T47D (cell line): ENCODE data around the gene NCOA1.
"Not testable (repeated sequence)": the region's sequence is repeated elsewhere in the genome, so short reads cannot be mapped to it uniquely, and the experiment has no call there.

Source experiments
- DNase-seq, 2 experiments: peaks; one replicate each; pipeline versions ENCODE4 v3.0.0 to v3.0.0-alpha.2; 2011 to 2012; ENCODE audit warnings: low read depth in 1 of 2, low spot score in 1 of 2
- JUND ChIP-seq: IDR thresholded peaks from 2 replicates; pipeline ENCODE4 v1.6.1; 2012; ENCODE audit warnings: low read depth
- in situ Hi-C: cut with HindIII; loops from 2 replicates; pipeline ENCODE4 v1.10.0; 2016; ENCODE audit warnings: low sequenced_read_pairs, low pct_unique_long_range_greater_than_20kb

Gene NCOA1

GRCh38 chr2:24658531-24659202 lies 167.6 kb downstream of the NCOA1 start:
- DNase-seq: no peak
- TF ChIP-seq JUND: no peak
- in situ Hi-C loops: no loop called here

DNA sequence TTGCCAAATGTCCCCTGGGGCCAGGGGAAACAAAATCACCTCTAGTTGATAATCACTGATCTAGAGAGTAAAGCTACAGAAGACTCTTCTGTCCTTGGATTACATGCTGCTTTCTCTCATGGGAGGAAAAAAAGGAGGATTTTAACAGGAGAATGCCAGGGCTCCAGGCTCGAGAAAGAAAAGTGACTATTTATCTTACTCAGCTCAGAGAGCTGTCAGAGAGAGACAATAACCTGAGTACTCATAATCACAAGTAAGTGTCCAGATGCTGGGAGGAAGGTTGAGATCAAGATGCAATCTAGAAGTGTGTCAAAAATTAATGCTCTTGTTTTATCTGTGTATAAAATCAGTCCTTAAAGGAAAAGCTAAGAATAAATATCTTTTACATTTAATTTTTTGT lies 168.8 kb downstream of the NCOA1 start:
- DNase-seq: no peak
- in situ Hi-C loops: no loop called here
- no peak for TF ChIP-seq JUND

- in situ Hi-C loops: no loop called here
- no peak for DNase-seq
- no peak for TF ChIP-seq JUND
Observed at GRCh38 chr2:24667542-24667941, 176.5 kb downstream of the NCOA1 start.

DNA sequence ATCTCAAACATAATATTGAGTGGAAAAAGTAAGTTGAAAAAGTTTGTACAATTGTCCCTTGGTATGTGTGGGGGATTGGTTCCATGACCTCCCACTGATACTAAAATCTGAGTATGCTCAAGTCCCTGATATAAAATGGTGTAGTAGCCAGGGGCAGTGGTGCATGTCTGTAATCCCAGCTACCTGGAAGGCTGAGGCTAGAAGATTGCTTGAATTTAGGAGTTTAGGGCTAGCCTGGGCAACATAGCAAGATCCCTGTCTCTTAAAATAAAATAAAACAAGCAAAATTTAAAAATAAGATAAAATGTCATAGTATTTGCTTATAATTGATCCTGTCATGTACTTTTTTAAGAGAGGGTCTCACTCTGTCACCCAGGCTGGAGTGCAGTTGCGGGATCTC lies 180.2 kb downstream of the NCOA1 start:
- no peak for TF ChIP-seq JUND
- no peak for DNase-seq
- in situ Hi-C loops: no loop called here

DNA sequence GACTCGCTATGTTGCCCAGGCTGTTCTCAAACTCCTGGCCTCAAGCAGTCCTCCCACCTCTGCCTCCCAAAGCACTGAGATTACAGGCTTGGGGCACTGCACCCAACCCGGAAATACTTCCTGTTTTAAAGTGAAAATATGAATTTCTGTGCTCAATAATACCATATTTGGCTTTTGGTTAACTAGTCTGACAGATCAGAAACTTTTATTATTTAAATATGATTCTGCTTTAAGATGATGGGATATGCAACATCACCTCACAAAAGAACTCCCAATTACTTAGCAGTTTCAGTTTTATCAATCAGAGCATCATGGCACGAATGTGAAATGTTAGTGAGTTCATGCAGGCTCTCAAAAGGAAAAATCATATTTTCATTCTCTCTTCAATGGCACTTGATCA lies 181.5 kb downstream of the NCOA1 start:
- in situ Hi-C loops: no loop called here
- no peak for DNase-seq
- no peak for TF ChIP-seq JUND

GRCh38 chr2:24675338-24675737 lies 184.3 kb downstream of the NCOA1 start:
- no peak for DNase-seq
- in situ Hi-C loops: no loop called here
- TF ChIP-seq JUND: no peak

DNA sequence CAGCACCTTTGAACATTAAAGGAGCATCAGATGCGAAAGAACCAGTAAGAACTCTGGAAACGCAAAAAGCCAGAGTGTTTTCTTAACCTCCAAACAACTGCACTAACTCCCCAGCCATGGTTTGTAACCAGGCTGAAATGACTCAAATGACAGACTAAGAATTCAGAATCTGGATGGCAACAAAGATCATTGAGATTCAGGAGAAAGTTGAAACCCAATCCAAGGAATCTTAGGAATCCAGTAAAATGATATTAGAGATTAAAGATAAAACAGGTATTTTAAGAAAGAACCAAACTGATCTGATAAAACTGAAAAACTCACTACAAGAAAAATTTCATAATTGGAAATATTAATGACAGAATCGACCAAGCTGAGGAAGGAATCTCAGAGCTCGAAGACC lies 185.4 kb downstream of the NCOA1 start:
- TF ChIP-seq JUND: no peak
- in situ Hi-C loops: no loop called here
- DNase-seq: no peak

DNA sequence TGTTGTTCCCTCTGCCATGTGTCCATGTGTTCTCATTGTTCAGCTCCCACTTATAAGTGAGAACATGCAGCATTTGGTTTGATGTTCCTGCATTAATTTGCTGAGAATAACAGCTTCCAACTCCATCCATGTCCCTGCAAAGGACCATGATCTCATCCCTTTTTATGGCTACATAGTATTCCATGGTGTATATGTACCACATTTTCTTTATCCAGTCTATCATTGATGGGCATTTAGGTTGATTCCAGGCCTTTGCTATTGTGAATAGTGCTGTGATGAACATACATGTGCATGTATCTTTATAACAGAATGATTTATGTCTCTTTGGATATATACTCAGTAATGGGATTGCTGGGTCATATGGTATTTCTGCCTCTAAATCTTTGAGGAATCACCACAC lies 187.0 kb downstream of the NCOA1 start:
- DNase-seq, in situ Hi-C loops: not testable (repeated sequence)

- TF ChIP-seq JUND: no peak
- no peak for DNase-seq
- in situ Hi-C loops: no loop called here
Observed at GRCh38 chr2:24680196-24680595, 189.1 kb downstream of the NCOA1 start.

DNA sequence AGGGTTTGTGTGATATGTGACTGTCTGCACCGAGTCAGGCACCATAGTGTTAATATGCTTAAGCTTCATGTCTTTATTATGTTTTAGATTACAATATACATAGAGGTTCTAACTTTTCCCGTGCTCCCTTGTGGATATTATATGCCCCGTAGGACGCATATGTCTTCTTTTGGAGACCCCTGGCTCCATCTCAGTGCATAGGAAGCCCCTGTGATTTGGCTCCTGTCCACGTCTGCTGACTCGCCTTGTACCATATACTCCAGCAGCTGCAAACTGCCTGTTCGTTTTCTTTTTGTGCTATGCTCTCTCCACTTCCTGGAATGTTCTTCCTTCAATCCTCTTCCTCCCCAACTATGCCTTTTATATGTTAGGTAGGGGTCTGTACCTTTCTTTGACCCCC lies 191.2 kb downstream of the NCOA1 start:
- TF ChIP-seq JUND: no peak
- DNase-seq: no peak
- in situ Hi-C loops: no loop called here

- no peak for TF ChIP-seq JUND
- no peak for DNase-seq
- in situ Hi-C loops: no loop called here
Observed at GRCh38 chr2:24683408-24683807, 192.4 kb downstream of the NCOA1 start.

GRCh38 chr2:24690524-24690923 lies 199.5 kb downstream of the NCOA1 start:
- in situ Hi-C loops: no loop called here
- DNase-seq: no peak
- no peak for TF ChIP-seq JUND

DNA sequence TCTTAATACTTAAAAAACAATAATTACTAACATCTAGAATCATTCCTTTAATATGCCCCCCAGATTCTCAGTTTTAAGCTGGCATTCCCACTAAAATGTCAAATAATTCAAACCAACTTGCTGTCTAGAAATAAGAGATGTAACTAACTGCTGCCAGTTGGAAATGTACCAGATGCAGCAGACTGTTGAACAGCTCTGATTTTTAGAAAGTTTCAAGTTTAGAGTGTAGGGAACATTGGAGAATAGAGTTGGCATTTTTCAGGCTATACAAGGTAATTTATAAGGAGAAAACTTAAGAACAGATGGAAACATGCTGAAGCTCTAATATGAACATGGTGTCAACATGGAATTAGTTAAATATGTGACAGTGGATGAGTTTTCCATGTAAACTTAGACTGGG lies 200.8 kb downstream of the NCOA1 start:
- no peak for DNase-seq
- in situ Hi-C loops: no loop called here
- no peak for TF ChIP-seq JUND

GRCh38 chr2:24697792-24698191 lies 206.7 kb downstream of the NCOA1 start:
- no peak for DNase-seq
- no peak for TF ChIP-seq JUND
- in situ Hi-C loops: no loop called here

DNA sequence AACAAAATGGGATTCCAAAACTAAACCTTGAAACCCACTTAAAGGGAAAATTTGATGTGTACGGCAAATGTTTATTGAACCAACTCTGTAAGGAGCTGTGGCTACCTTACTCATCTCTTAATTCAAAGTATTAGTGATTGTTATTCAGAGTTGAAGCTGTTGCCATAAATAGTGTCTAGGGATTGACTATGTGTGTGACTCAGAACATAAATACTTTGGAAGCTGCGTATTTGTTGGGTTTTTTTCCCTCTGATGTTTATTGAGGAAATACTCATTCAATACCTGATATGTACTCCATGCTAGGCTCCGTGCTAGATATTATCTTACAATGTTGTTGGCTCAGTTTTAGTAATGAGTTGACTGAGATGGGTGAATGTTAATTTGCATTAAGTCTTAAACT lies 211.7 kb downstream of the NCOA1 start:
- in situ Hi-C loops: no loop called here
- no peak for DNase-seq
- TF ChIP-seq JUND: no peak
